GM19351 (cell line): ENCODE data around the gene DHRS2.
A peak's percentile ranks its signal among the peaks of the same experiment; 100 is the strongest.
"Not testable (repeated sequence)": the region's sequence is repeated elsewhere in the genome, so short reads cannot be mapped to it uniquely, and the experiment has no call there.

Source experiments
- ATAC-seq: cut with Tn5 transposase; IDR thresholded peaks from one replicate; pipeline ENCODE4 v1.9.1; 2021; ENCODE audit warnings: mild to moderate bottlenecking, moderate library complexity; ENCODE audit not compliant: unreplicated experiment

The DHRS2 gene

GRCh38 chr14:23636317-23637211, at the start of gene DHRS2:
TSS of gene DHRS2 (plus strand) at chr14:23636364. CDS start at chr14:23638865, 2,501 bp downstream.
- ATAC-seq: no peak

- ATAC-seq: peak; percentile 94
Measured at GRCh38 chr14:23588884-23589598, 47.1 kb upstream of the DHRS2 start.

- no peak for ATAC-seq
Measured at GRCh38 chr14:23589606-23590005, 46.6 kb upstream of the DHRS2 start.

- ATAC-seq: no peak
Measured at GRCh38 chr14:23590198-23590597, 46.0 kb upstream of the DHRS2 start.

GRCh38 chr14:23594191-23594590, 42.0 kb upstream of the DHRS2 start:
- not testable (repeated sequence) for ATAC-seq

- no peak for ATAC-seq
Measured at GRCh38 chr14:23600322-23600707, 35.8 kb upstream of the DHRS2 start.

GRCh38 chr14:23600806-23601205, 35.4 kb upstream of the DHRS2 start:
- ATAC-seq: no peak

GRCh38 chr14:23601424-23601823, 34.7 kb upstream of the DHRS2 start:
- ATAC-seq: no peak

- ATAC-seq: no peak
Measured at GRCh38 chr14:23601845-23602180, 34.4 kb upstream of the DHRS2 start.

GRCh38 chr14:23602181-23603095, 33.7 kb upstream of the DHRS2 start:
- ATAC-seq: no peak

- ATAC-seq: no peak
Measured at GRCh38 chr14:23603103-23603502, 33.1 kb upstream of the DHRS2 start.

- ATAC-seq: no peak
Measured at GRCh38 chr14:23604148-23604547, 32.0 kb upstream of the DHRS2 start.

GRCh38 chr14:23604675-23605170, 31.4 kb upstream of the DHRS2 start:
- ATAC-seq: no peak

- peak; percentile 80 for ATAC-seq
Measured at GRCh38 chr14:23605931-23606585, 30.1 kb upstream of the DHRS2 start.

- no peak for ATAC-seq
Measured at GRCh38 chr14:23608454-23608853, 27.7 kb upstream of the DHRS2 start.

- no peak for ATAC-seq
Measured at GRCh38 chr14:23609001-23609400, 27.2 kb upstream of the DHRS2 start.

- ATAC-seq: not testable (repeated sequence)
Measured at GRCh38 chr14:23609411-23610089, 26.6 kb upstream of the DHRS2 start.

- ATAC-seq: no peak
Measured at GRCh38 chr14:23610090-23610814, 25.9 kb upstream of the DHRS2 start.

- no peak for ATAC-seq
Measured at GRCh38 chr14:23610815-23611289, 25.3 kb upstream of the DHRS2 start.
